OCI-LY3 (cell line): ENCODE results near the gene MAD1L1.

ENCODE experiments used
- EZH2phosphoT487 ChIP-seq: fragments of 200-600 bp; shearing (Covaris generic); IDR thresholded peaks from 2 replicates; pipeline ENCODE4 v1.6.1; 2018; ENCODE audit warnings: antibody characterized with exemption, mixed run types, low read depth
- TF ChIP-seq, protein P1 (sequence below): fragments of 200-600, 300-600 bp; sonication (generic); IDR thresholded peaks from 2 replicates; pipeline ENCODE4 v1.5.1; 2014; ENCODE audit warnings: antibody characterized with exemption, low read length, low read depth

- TF ChIP-seq, protein P1, sequence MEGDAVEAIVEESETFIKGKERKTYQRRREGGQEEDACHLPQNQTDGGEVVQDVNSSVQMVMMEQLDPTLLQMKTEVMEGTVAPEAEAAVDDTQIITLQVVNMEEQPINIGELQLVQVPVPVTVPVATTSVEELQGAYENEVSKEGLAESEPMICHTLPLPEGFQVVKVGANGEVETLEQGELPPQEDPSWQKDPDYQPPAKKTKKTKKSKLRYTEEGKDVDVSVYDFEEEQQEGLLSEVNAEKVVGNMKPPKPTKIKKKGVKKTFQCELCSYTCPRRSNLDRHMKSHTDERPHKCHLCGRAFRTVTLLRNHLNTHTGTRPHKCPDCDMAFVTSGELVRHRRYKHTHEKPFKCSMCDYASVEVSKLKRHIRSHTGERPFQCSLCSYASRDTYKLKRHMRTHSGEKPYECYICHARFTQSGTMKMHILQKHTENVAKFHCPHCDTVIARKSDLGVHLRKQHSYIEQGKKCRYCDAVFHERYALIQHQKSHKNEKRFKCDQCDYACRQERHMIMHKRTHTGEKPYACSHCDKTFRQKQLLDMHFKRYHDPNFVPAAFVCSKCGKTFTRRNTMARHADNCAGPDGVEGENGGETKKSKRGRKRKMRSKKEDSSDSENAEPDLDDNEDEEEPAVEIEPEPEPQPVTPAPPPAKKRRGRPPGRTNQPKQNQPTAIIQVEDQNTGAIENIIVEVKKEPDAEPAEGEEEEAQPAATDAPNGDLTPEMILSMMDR = no peak
- TF ChIP-seq EZH2phosphoT487 = no peak
Measured at GRCh38 chr7:1809601-1810258, 423.0 kb downstream of the MAD1L1 start.
